HL-60 (cell line): ENCODE data around the gene EML3.

Source experiments
- DNase-seq, 2 experiments: peaks; one replicate each; pipeline ENCODE4 v3.0.0-alpha.2; 2010 to 2020; ENCODE audit warnings: low read depth in 1 of 2, low spot score in 1 of 2
- H3K27ac ChIP-seq: fragments of 250-450 bp; sonication (Bioruptor Pico); replicated peaks from 2 replicates; pipeline ENCODE4 v1.5.1; 2020; ENCODE audit warnings: mild to moderate bottlenecking, moderate library complexity
- H3K27me3 ChIP-seq: fragments of 250-450 bp; sonication (Bioruptor Pico); 2 replicates; pipeline ENCODE4 v1.5.1; 2021; ENCODE audit warnings: mild to moderate bottlenecking, moderate library complexity; ENCODE audit not compliant: insufficient read depth, poor library complexity, severe bottlenecking
- H3K4me3 ChIP-seq: replicated peaks from 2 replicates; pipeline ENCODE4 v1.5.1; 2011; ENCODE audit warnings: mild to moderate bottlenecking, control low read depth, low read length; ENCODE audit not compliant: insufficient read depth
- CTCF ChIP-seq: IDR thresholded peaks from one replicate; pipeline ENCODE4 v1.5.1; 2011; ENCODE audit warnings: low read length, control low read depth, inconsistent platforms; ENCODE audit not compliant: insufficient read depth
- GABPA ChIP-seq: IDR thresholded peaks from 2 replicates; pipeline ENCODE4 v1.6.1; 2012; ENCODE audit warnings: low read depth
- POLR2AphosphoS5 ChIP-seq: IDR thresholded peaks from 2 replicates; pipeline ENCODE4 v1.6.1; 2012; ENCODE audit warnings: low read depth
- REST ChIP-seq: IDR thresholded peaks from 2 replicates; pipeline ENCODE4 v1.6.1; 2012; ENCODE audit warnings: low read depth; ENCODE audit not compliant: insufficient replicate concordance
- SPI1 ChIP-seq: IDR thresholded peaks from 2 replicates; pipeline ENCODE4 v1.6.1; 2012; ENCODE audit warnings: low read depth, mild to moderate bottlenecking, borderline replicate concordance

Gene EML3

GRCh38 chr11:62559204-62559603, 53.4 kb downstream of the EML3 start:
- Histone ChIP-seq H3K4me3 (no peak overlapping the region), H3K27me3 (no peaks in the 10 kb centered on the region), H3K27ac (no peak overlapping the region)
- TF ChIP-seq GABPA (no peak), SPI1 (no peak), CTCF (no peak)
- DNase-seq = no peak

GRCh38 chr11:62558669-62559068, 53.9 kb downstream of the EML3 start:
- H3K4me3 ChIP-seq = no peak overlapping the region
- no peak for DNase-seq
- peak overlapping the region; percentile 94; the same call in 1 of the 2 replicates for H3K27ac ChIP-seq
- TF ChIP-seq POLR2AphosphoS5 (peak; percentile 54; the same call in 1 of the 2 replicates), CTCF (no peak)
- H3K27me3 ChIP-seq = no peaks in the 10 kb centered on the region

- H3K27ac ChIP-seq = peak overlapping the region; percentile 94
- peak in 1 of 2 experiments; percentile 75 for DNase-seq
- H3K4me3 ChIP-seq = no peak overlapping the region
- TF ChIP-seq POLR2AphosphoS5 = 0 out of 2 replicates have a peak, but pooled peaks have one; percentile 7
- TF ChIP-seq REST = no peak
- no peak for TF ChIP-seq CTCF
- no peak for TF ChIP-seq GABPA
- no peaks in the 10 kb centered on the region for H3K27me3 ChIP-seq
These were observed 55.5 kb downstream of the EML3 start for GRCh38 chr11:62556875-62557631.

GRCh38 chr11:62556108-62556874, 56.3 kb downstream of the EML3 start:
- H3K4me3 ChIP-seq = no peak overlapping the region
- TF ChIP-seq SPI1 (peak; percentile 46; the same call in 1 of the 2 replicates), POLR2AphosphoS5 (peak; percentile 94), GABPA (no peak)
- peak overlapping the region; percentile 94 for H3K27ac ChIP-seq
- no peaks in the 10 kb centered on the region for H3K27me3 ChIP-seq
- DNase-seq = peak; percentile 98 to 99
